Measurements from ENCODE around the gene AAGAB.
"Not testable (repeated sequence)": the region's sequence is repeated elsewhere in the genome, so short reads cannot be mapped to it uniquely, and the experiment has no call there.

AAGAB gene

GRCh38 chr15:67253101-67253500 lies 1.4 kb downstream of the AAGAB start:
- no peak for DNase-seq

- DNase-seq: no peak
Observed at GRCh38 chr15:67251318-67251717, 3.1 kb downstream of the AAGAB start.

GRCh38 chr15:67249830-67250229 lies 4.6 kb downstream of the AAGAB start:
- DNase-seq: no peak

GRCh38 chr15:67248011-67248505 lies 6.4 kb downstream of the AAGAB start:
- DNase-seq: no peak

GRCh38 chr15:67246606-67247005 lies 7.9 kb downstream of the AAGAB start:
- not testable (repeated sequence) for DNase-seq

- no peak for DNase-seq
Observed at GRCh38 chr15:67244971-67245478, 9.4 kb downstream of the AAGAB start.

GRCh38 chr15:67242708-67243111 lies 11.8 kb downstream of the AAGAB start:
- DNase-seq: no peak

GRCh38 chr15:67241132-67241855 lies 13.2 kb downstream of the AAGAB start:
- DNase-seq: no peak

- DNase-seq: no peak
Observed at GRCh38 chr15:67240235-67241131, 14.0 kb downstream of the AAGAB start.

- DNase-seq: no peak
Observed at GRCh38 chr15:67232591-67232990, 21.9 kb downstream of the AAGAB start.

GRCh38 chr15:67230504-67230903 lies 24.0 kb downstream of the AAGAB start:
- DNase-seq: no peak

- DNase-seq: no peak
Observed at GRCh38 chr15:67228286-67228685, 26.2 kb downstream of the AAGAB start.

GRCh38 chr15:67227846-67228245 lies 26.6 kb downstream of the AAGAB start:
- DNase-seq: no peak

GRCh38 chr15:67227431-67227830 lies 27.0 kb downstream of the AAGAB start:
- no peak for DNase-seq

- DNase-seq: no peak
Observed at GRCh38 chr15:67225336-67225735, 29.1 kb downstream of the AAGAB start.

- no peak for DNase-seq
Observed at GRCh38 chr15:67224889-67225288, 29.6 kb downstream of the AAGAB start.

GRCh38 chr15:67219288-67219687 lies 35.2 kb downstream of the AAGAB start:
- no peak for DNase-seq

- no peak for DNase-seq
Observed at GRCh38 chr15:67218428-67218827, 36.0 kb downstream of the AAGAB start.

- DNase-seq: no peak
Observed at GRCh38 chr15:67216859-67217258, 37.6 kb downstream of the AAGAB start.

GRCh38 chr15:67215102-67215501 lies 39.4 kb downstream of the AAGAB start:
- no peak for DNase-seq

- DNase-seq: no peak
Observed at GRCh38 chr15:67212684-67213367, 41.6 kb downstream of the AAGAB start.

- DNase-seq: no peak
Observed at GRCh38 chr15:67210555-67211168, 43.8 kb downstream of the AAGAB start.

GRCh38 chr15:67208396-67208795 lies 46.1 kb downstream of the AAGAB start:
- DNase-seq: no peak

Measured in NCI-H187 (cell line).